NCI-H446 treated with DMSO at 0.1 percent for 48 hours (cell line): ENCODE results near the gene HRAS.

ENCODE experiments used
- DNase-seq: peaks from one replicate; lab custom pipeline; 2025; lab: John Stamatoyannopoulos, UW

HRAS gene

GRCh38 chr11:507727-508515, 27.5 kb downstream of the HRAS start:
- DNase-seq = no peak

GRCh38 chr11:506995-507726, 28.2 kb downstream of the HRAS start, which contains the start of gene RNH1:
Gene RNH1, minus strand, starts transcription at chr11:507242. Its CDS starts 5,080 bp downstream, at chr11:502162.
- peak; percentile 88 for DNase-seq

GRCh38 chr11:506238-506994, 29.0 kb downstream of the HRAS start:
- DNase-seq = peak; percentile 93

GRCh38 chr11:504994-505344, 30.4 kb downstream of the HRAS start:
- no peak for DNase-seq

- no peak for DNase-seq
Measured at GRCh38 chr11:504053-504993, 31.1 kb downstream of the HRAS start.

GRCh38 chr11:503179-503981, 32.0 kb downstream of the HRAS start:
- DNase-seq = no peak

- no peak for DNase-seq
Measured at GRCh38 chr11:502288-503178, 32.8 kb downstream of the HRAS start.

- DNase-seq = no peak
Measured at GRCh38 chr11:501683-502287, 33.6 kb downstream of the HRAS start.

- DNase-seq = no peak
Measured at GRCh38 chr11:501001-501682, 34.2 kb downstream of the HRAS start.

GRCh38 chr11:499201-500076, 35.9 kb downstream of the HRAS start:
- no peak for DNase-seq

- DNase-seq = no peak
Measured at GRCh38 chr11:498297-499181, 36.8 kb downstream of the HRAS start.

- DNase-seq = no peak
Measured at GRCh38 chr11:497565-498296, 37.6 kb downstream of the HRAS start.

- no peak for DNase-seq
Measured at GRCh38 chr11:496834-497564, 38.4 kb downstream of the HRAS start.

- DNase-seq = no peak
Measured at GRCh38 chr11:495537-495931, 39.8 kb downstream of the HRAS start.
